KOPT-K1 (cell line): ENCODE measurements around the gene C17orf58.
"Not testable (repeated sequence)": the region's sequence is repeated elsewhere in the genome, so short reads cannot be mapped to it uniquely, and the experiment has no call there.

Experiments used
- H3K27ac ChIP-seq: fragments of 200-600 bp; sonication (generic); 2 replicates; pipeline ENCODE4 v1.5.1; 2016; ENCODE audit warnings: antibody characterized with exemption, mild to moderate bottlenecking, low read depth, low read length; ENCODE audit not compliant: poor library complexity, severe bottlenecking
- H3K36me3 ChIP-seq: fragments of 200-600 bp; sonication (generic); 2 replicates; pipeline ENCODE4 v1.5.1; 2017; ENCODE audit warnings: antibody characterized with exemption, mild to moderate bottlenecking, low read length, moderate library complexity; ENCODE audit not compliant: insufficient read depth
- H3K9me3 ChIP-seq: fragments of 200-600 bp; sonication (generic); 2 replicates; pipeline ENCODE4 v1.5.1; 2017; ENCODE audit warnings: antibody characterized with exemption, low read length, mild to moderate bottlenecking; ENCODE audit not compliant: insufficient read depth, poor library complexity, severe bottlenecking

Gene C17orf58

GRCh38 chr17:67990909-67991308 lies 5.4 kb downstream of the C17orf58 start:
- Histone ChIP-seq H3K9me3 (no peaks in the 10 kb centered on the region), H3K27ac (no peak overlapping the region), H3K36me3 (no peaks in the 10 kb centered on the region)

- Histone ChIP-seq H3K9me3 (no peaks in the 10 kb centered on the region), H3K27ac (no peak overlapping the region), H3K36me3 (peaks cover 53% of the 10 kb centered on the region)
Measured at GRCh38 chr17:67983383-67983688, 12.9 kb downstream of the C17orf58 start.

- H3K36me3 ChIP-seq, result peaks cover 54% of the 10 kb centered on the region
- no peaks in the 10 kb centered on the region for H3K9me3 ChIP-seq
- no peak overlapping the region for H3K27ac ChIP-seq
Measured at GRCh38 chr17:67982686-67983382, 13.4 kb downstream of the C17orf58 start.

GRCh38 chr17:67982034-67982640 lies 14.1 kb downstream of the C17orf58 start:
- no peak overlapping the region for H3K27ac ChIP-seq
- no peaks in the 10 kb centered on the region for H3K9me3 ChIP-seq
- peaks cover 58% of the 10 kb centered on the region for H3K36me3 ChIP-seq

GRCh38 chr17:67980883-67981282 lies 15.4 kb downstream of the C17orf58 start:
- not testable (repeated sequence) for H3K9me3 ChIP-seq, H3K27ac ChIP-seq
- peaks cover 71% of the 10 kb centered on the region for H3K36me3 ChIP-seq

GRCh38 chr17:67980456-67980855 lies 15.8 kb downstream of the C17orf58 start:
- no peaks in the 10 kb centered on the region for H3K9me3 ChIP-seq
- no peak overlapping the region for H3K27ac ChIP-seq
- peaks cover 75% of the 10 kb centered on the region for H3K36me3 ChIP-seq

- not testable (repeated sequence) for H3K27ac ChIP-seq, H3K9me3 ChIP-seq
Measured at GRCh38 chr17:67976306-67976705, 20.0 kb downstream of the C17orf58 start.

GRCh38 chr17:67974598-67975066 lies 21.6 kb downstream of the C17orf58 start:
- Histone ChIP-seq H3K9me3 (no peaks in the 10 kb centered on the region), H3K36me3 (peaks cover 88% of the 10 kb centered on the region), H3K27ac (no peak overlapping the region)

More at GRCh38 chr17:67976306-67976705, 20.0 kb downstream of the C17orf58 start:
- H3K36me3 ChIP-seq, result peaks cover 89% of the 10 kb centered on the region

- Histone ChIP-seq H3K9me3 (no peaks in the 10 kb centered on the region), H3K36me3 (peaks cover 88% of the 10 kb centered on the region), H3K27ac (no peak overlapping the region)
Measured at GRCh38 chr17:67974185-67974584, 22.1 kb downstream of the C17orf58 start.

- peaks cover 90% of the 10 kb centered on the region for H3K36me3 ChIP-seq
Measured at GRCh38 chr17:67970783-67971182, 25.5 kb downstream of the C17orf58 start.

GRCh38 chr17:67963145-67963572 lies 33.1 kb downstream of the C17orf58 start:
- H3K9me3 ChIP-seq, H3K27ac ChIP-seq: not testable (repeated sequence)
- H3K36me3 ChIP-seq, result peaks cover 91% of the 10 kb centered on the region

More at GRCh38 chr17:67970783-67971182, 25.5 kb downstream of the C17orf58 start:
- Histone ChIP-seq H3K27ac (no peak overlapping the region), H3K9me3 (no peaks in the 10 kb centered on the region)

- peaks cover 91% of the 10 kb centered on the region for H3K36me3 ChIP-seq
- H3K27ac ChIP-seq, H3K9me3 ChIP-seq: not testable (repeated sequence)
Measured at GRCh38 chr17:67962156-67962555, 34.1 kb downstream of the C17orf58 start.

GRCh38 chr17:67960276-67960675 lies 36.0 kb downstream of the C17orf58 start:
- H3K27ac ChIP-seq, H3K9me3 ChIP-seq: not testable (repeated sequence)
- H3K36me3 ChIP-seq, result peaks cover 89% of the 10 kb centered on the region

GRCh38 chr17:67959510-67959909 lies 36.8 kb downstream of the C17orf58 start:
- no peaks in the 10 kb centered on the region for H3K9me3 ChIP-seq
- peaks cover 89% of the 10 kb centered on the region for H3K36me3 ChIP-seq
- no peak overlapping the region for H3K27ac ChIP-seq

- Histone ChIP-seq H3K27ac (no peak overlapping the region), H3K9me3 (no peaks in the 10 kb centered on the region), H3K36me3 (peaks cover 99% of the 10 kb centered on the region)
Measured at GRCh38 chr17:67950945-67951344, 45.3 kb downstream of the C17orf58 start.

GRCh38 chr17:67947325-67947813 lies 48.9 kb downstream of the C17orf58 start:
- Histone ChIP-seq H3K9me3 (no peaks in the 10 kb centered on the region), H3K27ac (no peak overlapping the region), H3K36me3 (peaks cover 99% of the 10 kb centered on the region)
